ENCODE data around the gene LRRN2.

DNA sequence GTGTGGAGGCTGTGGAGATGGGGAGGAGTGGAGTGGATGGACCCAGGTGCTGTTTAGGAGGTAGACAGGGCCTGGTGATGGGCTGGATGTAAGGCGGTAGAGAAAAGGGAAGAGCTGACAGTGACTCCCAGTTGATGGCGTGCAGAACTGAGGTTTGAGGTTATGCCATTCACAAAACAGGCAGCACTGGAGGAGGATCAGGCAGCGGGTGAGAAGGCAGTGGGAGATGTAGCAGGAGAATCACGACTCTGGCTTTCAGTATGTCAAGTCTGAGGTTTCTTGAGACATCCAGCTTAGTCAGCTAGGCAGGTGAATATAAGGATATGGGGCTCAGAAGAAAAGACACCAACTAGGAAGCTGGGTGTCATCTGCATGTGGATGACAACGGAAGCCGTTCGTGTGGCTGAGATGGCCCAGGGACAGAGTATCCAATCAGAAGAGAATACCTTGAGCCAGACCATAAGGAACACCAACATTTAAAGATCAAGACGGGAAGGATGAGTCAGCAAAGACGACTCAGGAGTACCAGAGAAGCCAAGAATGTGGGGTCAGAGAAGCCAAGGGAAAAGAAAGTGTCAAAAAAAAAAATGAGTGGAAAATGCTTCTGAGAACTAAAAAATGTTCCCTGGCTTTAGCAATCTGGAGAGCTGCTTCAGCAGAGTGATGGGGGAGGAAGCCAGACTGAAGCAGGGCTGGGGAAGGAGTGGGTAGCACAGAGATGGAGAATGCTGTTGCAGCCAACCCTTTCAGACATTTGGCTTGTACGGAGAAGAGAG, 15.2 kb downstream of the LRRN2 start:
- TF ChIP-seq, protein P1, sequence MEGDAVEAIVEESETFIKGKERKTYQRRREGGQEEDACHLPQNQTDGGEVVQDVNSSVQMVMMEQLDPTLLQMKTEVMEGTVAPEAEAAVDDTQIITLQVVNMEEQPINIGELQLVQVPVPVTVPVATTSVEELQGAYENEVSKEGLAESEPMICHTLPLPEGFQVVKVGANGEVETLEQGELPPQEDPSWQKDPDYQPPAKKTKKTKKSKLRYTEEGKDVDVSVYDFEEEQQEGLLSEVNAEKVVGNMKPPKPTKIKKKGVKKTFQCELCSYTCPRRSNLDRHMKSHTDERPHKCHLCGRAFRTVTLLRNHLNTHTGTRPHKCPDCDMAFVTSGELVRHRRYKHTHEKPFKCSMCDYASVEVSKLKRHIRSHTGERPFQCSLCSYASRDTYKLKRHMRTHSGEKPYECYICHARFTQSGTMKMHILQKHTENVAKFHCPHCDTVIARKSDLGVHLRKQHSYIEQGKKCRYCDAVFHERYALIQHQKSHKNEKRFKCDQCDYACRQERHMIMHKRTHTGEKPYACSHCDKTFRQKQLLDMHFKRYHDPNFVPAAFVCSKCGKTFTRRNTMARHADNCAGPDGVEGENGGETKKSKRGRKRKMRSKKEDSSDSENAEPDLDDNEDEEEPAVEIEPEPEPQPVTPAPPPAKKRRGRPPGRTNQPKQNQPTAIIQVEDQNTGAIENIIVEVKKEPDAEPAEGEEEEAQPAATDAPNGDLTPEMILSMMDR (conservative IDR thresholded peaks at IDR 0.05): no peak
- no peak for TF ChIP-seq EZH2 (IDR thresholded peaks at IDR 0.05; ENCODE audit: low read depth)

Data from PC-9 (cell line).